ENCODE results near the gene PCBP3. TPM values are rescaled to one million over a fixed set of nuclear protein-coding genes. Genes with fewer than 3 reads are reported as not detected.

The PCBP3 gene
- total RNA-seq, 2 donors from 2014 or later: 2.3 to 2.5 TPM

DNA sequence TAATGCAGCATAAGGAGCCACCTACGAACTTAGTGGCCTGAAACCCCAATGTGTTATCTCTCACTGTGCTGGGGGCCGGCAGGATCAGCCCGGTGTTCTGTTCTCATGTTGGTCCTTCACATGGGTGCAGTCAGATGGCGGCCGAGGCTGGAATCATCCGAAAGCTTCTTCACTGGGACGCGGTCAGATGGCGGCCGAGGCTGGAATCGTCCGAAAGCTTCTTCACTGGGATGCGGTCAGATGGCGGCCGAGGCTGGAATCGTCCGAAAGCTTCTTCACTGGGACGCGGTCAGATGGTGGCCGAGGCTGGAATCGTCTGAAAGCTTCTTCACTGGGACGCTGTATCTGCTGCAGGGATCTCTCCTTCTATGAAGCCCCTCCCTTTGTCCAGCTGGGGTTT, 12.6 kb upstream of the PCBP3 start:
- ATAC-seq (no peak), DNase-seq (no peak)
- intact Hi-C loops (cut with DNase I, micrococcal nuclease): no loop called here

GRCh38 chr21:45631540-45631939, 12.0 kb upstream of the PCBP3 start:
- ATAC-seq: no peak
- no peak for DNase-seq

DNA sequence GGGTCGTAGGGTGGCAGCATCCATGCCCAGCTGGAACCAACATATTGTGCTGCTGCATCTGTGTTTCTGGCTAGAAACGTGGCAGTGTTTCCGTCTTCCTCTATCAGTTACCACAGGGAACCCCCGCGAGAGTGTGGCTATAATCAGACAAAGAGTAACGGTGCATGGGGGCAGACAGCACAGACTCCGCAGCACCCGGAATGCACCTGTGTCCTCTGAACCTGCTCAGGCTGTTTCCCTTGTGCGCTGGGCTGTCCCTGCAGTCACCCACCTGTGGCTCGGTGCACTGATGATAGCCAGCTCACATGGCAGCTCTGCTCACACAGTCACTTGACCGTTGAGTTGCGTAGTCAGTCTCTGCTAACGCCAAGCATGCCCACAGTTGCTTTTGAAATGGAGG, 11.4 kb upstream of the PCBP3 start:
- ATAC-seq (no peak), DNase-seq (no peak)
- intact Hi-C loops (cut with DNase I, micrococcal nuclease): no loop called here

More at GRCh38 chr21:45631540-45631939, 12.0 kb upstream of the PCBP3 start:
- intact Hi-C loops (cut with DNase I, micrococcal nuclease): no loop called here

DNA sequence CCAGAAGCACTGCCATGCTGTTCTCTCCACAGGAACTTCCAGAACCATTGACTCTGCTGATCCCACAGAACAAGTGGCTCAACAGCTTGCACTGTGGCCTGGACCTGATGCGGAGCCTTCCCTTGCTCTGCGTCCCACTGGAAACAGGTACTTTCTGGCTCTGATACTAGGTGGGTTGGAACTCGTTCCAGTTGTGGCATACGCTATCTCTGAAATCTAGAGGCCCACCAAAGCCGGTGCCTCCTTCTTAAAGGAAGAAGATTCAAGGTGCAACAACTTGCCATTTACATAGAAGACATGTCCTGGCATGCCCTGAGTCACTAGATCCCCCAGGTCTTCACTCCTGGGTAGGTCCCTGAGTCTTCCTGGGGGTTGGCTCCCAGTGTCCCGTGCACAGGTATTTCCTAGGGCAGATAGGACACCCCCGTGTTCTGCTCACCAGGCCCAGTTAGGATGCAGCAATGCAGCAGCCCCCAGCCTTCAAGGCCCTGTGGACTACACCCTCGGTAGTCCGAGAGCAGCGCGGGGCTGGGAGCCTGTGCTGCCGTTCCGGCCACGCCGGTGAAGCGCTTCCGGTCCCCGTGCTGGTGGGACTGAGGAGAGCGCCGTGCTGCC, 10.8 kb upstream of the PCBP3 start:
- ATAC-seq: no peak
- intact Hi-C loops (cut with DNase I, micrococcal nuclease): no loop called here
- no peak for DNase-seq

GRCh38 chr21:45634511-45635183, 8.9 kb upstream of the PCBP3 start:
- intact Hi-C loops (cut with DNase I, micrococcal nuclease): no loop called here

GRCh38 chr21:45635271-45636151, 8.0 kb upstream of the PCBP3 start:
- intact Hi-C loops (cut with DNase I, micrococcal nuclease): no loop called here
- no peak for DNase-seq
- ATAC-seq: no peak

More at GRCh38 chr21:45634511-45635183, 8.9 kb upstream of the PCBP3 start:
- no peak for ATAC-seq
- no peak for DNase-seq

DNA sequence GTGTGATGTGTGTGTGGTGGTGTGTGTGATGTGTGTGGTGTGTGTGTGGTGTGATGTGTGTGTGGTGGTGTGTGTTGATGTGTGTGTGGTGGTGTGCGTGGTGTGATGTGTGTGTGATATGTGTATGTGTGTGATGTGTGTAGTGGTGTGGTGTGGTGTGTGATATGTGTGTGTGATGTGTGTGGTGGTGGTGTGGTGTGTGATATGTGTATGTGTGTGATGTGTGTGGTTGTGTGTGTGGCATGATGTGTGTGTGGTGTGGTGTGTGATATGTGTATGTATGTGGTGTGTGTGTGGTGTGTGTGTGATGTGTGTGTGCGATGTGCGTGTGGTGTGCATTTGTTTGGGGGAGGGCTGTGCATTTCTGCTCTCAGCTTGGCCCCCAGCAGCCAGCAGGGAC, 7.1 kb upstream of the PCBP3 start:
- DNase-seq (no peak), ATAC-seq (no peak)
- intact Hi-C loops (cut with DNase I, micrococcal nuclease): no loop called here

DNA sequence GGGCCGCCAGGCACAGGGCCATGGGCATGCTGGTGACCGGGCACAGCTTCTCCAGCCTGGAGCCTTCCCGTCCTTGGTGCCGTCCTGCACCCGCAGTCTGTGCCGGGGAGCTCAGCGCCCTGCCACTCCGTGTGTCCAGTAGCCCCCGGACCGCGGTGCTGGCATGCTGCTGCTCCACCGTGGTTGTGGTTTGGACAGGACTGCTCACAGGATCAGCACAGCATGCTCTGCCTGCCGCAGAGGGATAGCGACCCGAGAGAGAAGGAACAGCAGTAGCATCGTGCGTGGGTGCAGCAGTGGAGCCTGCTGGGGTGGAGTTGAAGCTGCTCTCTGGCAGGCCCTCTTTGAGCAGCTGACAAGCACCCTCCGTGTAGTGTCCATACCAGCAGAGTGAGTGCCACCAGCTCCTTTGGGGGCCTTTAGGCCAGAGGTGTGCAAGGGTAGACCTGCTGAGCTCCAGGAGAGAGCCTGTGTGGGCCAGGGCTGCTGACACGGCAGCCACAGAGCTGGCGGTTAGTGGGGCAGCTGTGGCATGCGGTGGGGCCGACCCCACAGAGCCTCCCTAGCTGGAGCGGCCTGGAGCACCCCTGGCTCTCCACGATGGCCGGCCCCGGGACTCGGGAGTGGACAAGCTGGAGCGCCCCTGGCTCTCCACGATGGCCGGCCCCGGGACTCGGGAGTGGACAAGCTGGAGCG, 6.4 kb upstream of the PCBP3 start:
- DNase-seq: no peak
- ATAC-seq: no peak
- intact Hi-C loops (cut with DNase I, micrococcal nuclease): no loop called here

DNA sequence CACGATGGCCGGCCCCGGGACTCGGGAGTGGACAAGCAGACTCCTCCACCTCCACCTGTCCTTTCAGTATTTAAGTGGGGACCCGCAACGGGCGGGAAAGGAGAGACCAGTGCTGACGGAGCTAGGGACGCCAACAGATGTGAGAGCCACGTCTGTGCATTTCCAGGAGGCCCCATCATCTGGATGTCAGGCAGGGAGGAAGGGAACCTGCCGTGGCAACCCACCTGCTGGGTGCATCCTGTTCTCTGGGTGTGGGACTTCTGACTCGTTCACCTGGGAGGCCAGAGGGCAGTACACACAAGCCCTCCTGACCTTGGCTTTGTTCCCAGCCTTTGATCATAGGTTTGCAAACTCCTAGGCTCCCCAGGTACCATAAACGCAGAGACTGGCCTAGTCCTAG, 5.6 kb upstream of the PCBP3 start:
- ATAC-seq (no peak), DNase-seq (no peak)
- intact Hi-C loops (cut with DNase I, micrococcal nuclease): no loop called here

DNA sequence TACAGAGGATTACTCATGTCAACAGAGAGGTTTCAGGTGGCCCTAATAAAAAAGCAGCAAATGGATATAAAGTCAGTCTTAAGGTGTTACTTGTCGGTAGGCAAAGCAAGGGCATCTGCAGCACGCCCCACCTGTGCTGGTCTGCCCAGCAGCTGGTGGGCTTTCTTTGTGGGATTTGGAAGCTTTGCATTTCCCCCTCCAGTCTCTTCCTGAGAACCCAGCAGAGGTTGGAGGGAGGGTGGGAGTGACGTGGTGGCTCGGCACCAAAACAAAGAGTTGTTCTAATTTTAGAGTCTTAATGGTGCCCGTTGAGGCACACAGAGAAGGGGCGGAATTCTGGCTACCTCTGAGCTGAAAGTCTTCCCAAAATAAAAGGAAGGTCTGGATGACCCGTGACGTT, 4.8 kb upstream of the PCBP3 start:
- intact Hi-C loops (cut with DNase I, micrococcal nuclease): no loop called here
- DNase-seq: no peak
- no peak for ATAC-seq

GRCh38 chr21:45639206-45640000, 4.1 kb upstream of the PCBP3 start:
- DNase-seq (no peak), ATAC-seq (no peak)
- intact Hi-C loops (cut with DNase I, micrococcal nuclease): no loop called here

DNA sequence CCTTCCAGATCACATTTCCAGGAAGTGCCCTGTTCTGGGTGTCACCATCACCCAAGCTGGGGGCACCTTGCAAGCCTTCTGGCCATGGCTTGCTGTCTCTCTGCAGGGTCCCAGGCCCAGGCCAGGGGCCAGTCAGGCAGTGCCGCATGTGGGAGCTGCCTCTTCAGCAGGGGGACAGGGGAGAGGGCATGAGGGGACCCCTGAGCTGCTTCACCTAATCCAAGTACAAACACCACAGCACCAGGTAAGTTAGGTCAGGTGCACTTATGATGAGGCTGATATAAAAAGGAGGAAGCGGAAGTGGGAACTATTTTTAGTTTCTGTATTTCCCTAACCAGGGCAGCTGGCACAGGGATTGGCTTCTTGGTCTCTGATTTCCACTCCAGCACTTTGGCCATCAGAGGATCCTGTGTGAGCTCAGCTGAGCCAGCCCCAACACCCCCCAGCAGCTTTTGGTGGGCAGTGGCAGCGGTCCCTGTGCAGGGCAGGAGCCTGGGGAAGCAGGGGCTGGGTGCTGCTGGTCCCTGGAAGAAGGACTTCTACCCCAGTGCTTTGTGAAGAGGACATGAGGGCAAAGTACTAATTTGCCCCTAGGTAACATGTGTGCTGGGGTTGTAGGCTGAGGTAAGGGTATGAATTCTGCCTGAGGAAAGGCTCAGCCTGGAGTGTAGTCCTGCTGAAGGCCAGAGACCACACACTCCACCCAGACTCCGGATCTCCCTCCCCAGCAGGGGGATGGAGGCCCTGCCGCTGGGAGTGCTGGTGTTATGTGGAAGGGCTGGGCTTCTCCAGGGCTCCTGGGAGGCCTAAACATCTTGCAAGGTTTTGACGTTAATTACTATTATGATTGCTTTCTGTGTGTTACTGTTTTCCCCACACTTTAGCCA, 3.3 kb upstream of the PCBP3 start:
- DNase-seq (peak in 1 of 2 donors; percentile 25), ATAC-seq (peak; percentile 19)
- intact Hi-C loops (cut with DNase I, micrococcal nuclease): no loop called here

GRCh38 chr21:45640888-45641479, 2.5 kb upstream of the PCBP3 start:
- ATAC-seq: no peak
- intact Hi-C loops (cut with DNase I, micrococcal nuclease): no loop called here
- DNase-seq: peak; percentile 42 to 63

GRCh38 chr21:45641480-45642035, 2.0 kb upstream of the PCBP3 start:
- ATAC-seq (no peak), DNase-seq (no peak)
- intact Hi-C loops (cut with DNase I, micrococcal nuclease): no loop called here

- intact Hi-C loops (cut with DNase I, micrococcal nuclease): no loop called here
- peak; percentile 5 for ATAC-seq
- peak in 1 of 2 donors; percentile 44 for DNase-seq
These were observed 1.3 kb upstream of the PCBP3 start for GRCh38 chr21:45642122-45642813.
